IgD-negative memory B cell (primary cell): ENCODE data around the gene HDAC9. TPM values are rescaled to one million over a fixed set of nuclear protein-coding genes. Genes with fewer than 3 reads are reported as not detected.
"Not testable (repeated sequence)": the region's sequence is repeated elsewhere in the genome, so short reads cannot be mapped to it uniquely, and the experiment has no call there.

Experiments used
- H3K27ac Mint-ChIP-seq, 3 donors: one replicate each; pipeline ENCODE4 v1.8.0; 2020 to 2022; ENCODE audit warnings: mild to moderate bottlenecking in 3 of 3, mixed read lengths in 3 of 3, moderate library complexity in 1 of 3
- H3K27me3 Mint-ChIP-seq: one replicate; pipeline ENCODE4 v1.8.0; 2021; ENCODE audit warnings: mixed read lengths
- H3K36me3 Mint-ChIP-seq: one replicate; pipeline ENCODE4 v1.8.0; 2020; ENCODE audit warnings: mild to moderate bottlenecking, mixed read lengths
- H3K4me1 Mint-ChIP-seq, 3 donors: one replicate each; pipeline ENCODE4 v1.8.0; 2020 to 2022; ENCODE audit warnings: mixed read lengths in 3 of 3, mild to moderate bottlenecking in 1 of 3
- H3K4me3 Mint-ChIP-seq, 4 donors: one replicate each; pipeline ENCODE4 v1.8.0; 2020 to 2022; ENCODE audit warnings: mild to moderate bottlenecking in 4 of 4, mixed read lengths in 4 of 4, moderate library complexity in 3 of 4
- H3K9me3 Mint-ChIP-seq, 3 donors: one replicate each; pipeline ENCODE4 v1.8.0; 2020 to 2021; ENCODE audit warnings: mixed read lengths in 3 of 3, mild to moderate bottlenecking in 1 of 3
- polyA plus RNA-seq: library from polyadenylated mRNA; unstranded; fragments of 300-500 nt; fragmentation: Illumina TruSeq; gene quantifications from one replicate; pipeline ENCODE4 v1.2.3, GENCODE V29; 2021

The HDAC9 gene
- polyA plus RNA-seq, 1 donor from 2014 or later: 81.2 TPM

GRCh38 chr7:19015098-19015497, 519.5 kb downstream of the HDAC9 start:
- no peak overlapping the region for H3K27ac Mint-ChIP-seq
- H3K9me3 Mint-ChIP-seq: peaks cover 0 to 14% (median 5%) of the 10 kb centered on the region in 3 donors
- H3K27me3 Mint-ChIP-seq: peaks cover 4% of the 10 kb centered on the region
- H3K4me1 Mint-ChIP-seq: peaks cover 0 to 2% (median 0%) of the 10 kb centered on the region in 3 donors
- H3K36me3 Mint-ChIP-seq: peaks cover 4% of the 10 kb centered on the region
- no peak overlapping the region for H3K4me3 Mint-ChIP-seq

DNA sequence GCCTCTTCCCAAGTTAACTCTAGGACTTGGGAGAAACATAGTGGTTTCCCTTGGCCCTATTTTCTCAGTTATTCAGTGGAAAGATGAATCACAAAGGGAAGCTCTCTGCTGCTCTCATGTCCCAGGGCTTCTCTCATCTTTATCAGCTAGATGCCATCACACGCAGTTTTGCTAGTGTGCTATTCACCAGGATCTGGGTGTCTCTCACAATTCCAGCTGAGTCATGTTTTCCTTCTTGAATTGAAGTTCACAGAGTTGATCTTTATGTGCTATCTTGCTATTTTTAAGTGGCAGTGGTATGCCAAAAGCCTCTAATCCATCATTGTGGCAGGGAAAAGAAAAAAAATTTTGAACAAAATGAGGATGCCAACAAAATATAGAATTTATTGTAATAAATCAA, 520.6 kb downstream of the HDAC9 start:
- peaks cover 4% of the 10 kb centered on the region for H3K36me3 Mint-ChIP-seq
- no peak overlapping the region for H3K4me3 Mint-ChIP-seq

GRCh38 chr7:19017374-19017773, 521.8 kb downstream of the HDAC9 start:
- Mint-ChIP-seq H3K9me3 (peaks cover 0 to 14% (median 7%) of the 10 kb centered on the region in 3 donors), H3K4me3 (no peak overlapping the region), H3K27ac (no peak overlapping the region), H3K36me3 (peaks cover 4% of the 10 kb centered on the region), H3K4me1 (peaks cover 0 to 2% (median 0%) of the 10 kb centered on the region in 3 donors), H3K27me3 (peaks cover 4% of the 10 kb centered on the region)

More for the DNA sequence above, 520.6 kb downstream of the HDAC9 start:
- Mint-ChIP-seq H3K9me3 (peaks cover 0 to 14% (median 5%) of the 10 kb centered on the region in 3 donors), H3K27me3 (peaks cover 4% of the 10 kb centered on the region), H3K4me1 (peaks cover 0 to 2% (median 0%) of the 10 kb centered on the region in 3 donors), H3K27ac (no peak overlapping the region)

- no peak overlapping the region for H3K27ac Mint-ChIP-seq
- H3K36me3 Mint-ChIP-seq: peaks cover 4% of the 10 kb centered on the region
- H3K9me3 Mint-ChIP-seq: peaks cover 0 to 14% (median 7%) of the 10 kb centered on the region in 3 donors
- H3K4me3 Mint-ChIP-seq: no peak overlapping the region
- peaks cover 4% of the 10 kb centered on the region for H3K27me3 Mint-ChIP-seq
- H3K4me1 Mint-ChIP-seq: no peaks in the 10 kb centered on the region
Observed at GRCh38 chr7:19020062-19020461, 524.5 kb downstream of the HDAC9 start.

DNA sequence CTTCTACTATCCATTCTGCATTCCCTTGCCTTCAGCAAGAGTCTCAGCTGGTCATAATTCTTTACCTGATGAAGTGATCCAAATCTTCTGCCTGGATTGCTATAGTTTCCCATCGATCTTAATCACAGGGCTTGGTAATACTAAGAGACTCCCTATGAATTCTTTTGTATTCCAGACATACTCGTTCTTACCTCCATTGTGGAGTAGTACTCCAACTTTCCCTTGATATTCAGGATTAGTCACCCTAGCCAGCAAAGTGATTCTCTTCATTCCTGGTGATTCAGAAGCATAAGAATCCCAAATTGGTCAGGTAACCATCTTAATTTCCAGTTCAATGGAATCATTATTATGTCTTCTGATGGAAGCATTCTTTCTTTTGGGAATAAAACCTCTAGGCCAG, 525.2 kb downstream of the HDAC9 start:
- Mint-ChIP-seq H3K4me3 (no peak overlapping the region), H3K36me3 (peaks cover 2% of the 10 kb centered on the region), H3K4me1 (no peaks in the 10 kb centered on the region), H3K27me3 (peaks cover 4% of the 10 kb centered on the region), H3K9me3 (peaks cover 0 to 12% (median 7%) of the 10 kb centered on the region in 3 donors), H3K27ac (no peak overlapping the region)

DNA sequence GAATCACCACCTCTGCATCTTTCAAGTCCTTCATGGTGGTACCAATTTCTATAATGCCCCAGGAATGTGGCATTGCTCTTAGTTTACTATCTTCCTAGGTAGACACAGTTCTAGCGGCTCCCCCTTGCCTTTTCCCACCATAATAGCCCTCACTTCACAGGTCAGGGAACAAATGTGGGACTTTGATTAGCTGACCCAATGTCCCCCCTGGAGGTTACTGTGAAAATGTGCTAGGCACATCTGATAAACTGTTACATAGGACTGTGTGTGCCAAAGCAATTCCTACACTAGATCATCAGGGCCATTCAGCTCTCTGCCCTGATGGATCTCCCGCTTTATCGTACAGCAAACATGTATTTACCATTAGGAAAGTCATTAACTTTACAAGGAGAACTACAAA, 527.9 kb downstream of the HDAC9 start:
- Mint-ChIP-seq H3K27ac (no peak overlapping the region), H3K9me3 (peaks cover 0 to 2% (median 0%) of the 10 kb centered on the region in 3 donors), H3K4me1 (no peaks in the 10 kb centered on the region), H3K27me3 (peaks cover 3% of the 10 kb centered on the region), H3K4me3 (no peak overlapping the region), H3K36me3 (no peaks in the 10 kb centered on the region)

DNA sequence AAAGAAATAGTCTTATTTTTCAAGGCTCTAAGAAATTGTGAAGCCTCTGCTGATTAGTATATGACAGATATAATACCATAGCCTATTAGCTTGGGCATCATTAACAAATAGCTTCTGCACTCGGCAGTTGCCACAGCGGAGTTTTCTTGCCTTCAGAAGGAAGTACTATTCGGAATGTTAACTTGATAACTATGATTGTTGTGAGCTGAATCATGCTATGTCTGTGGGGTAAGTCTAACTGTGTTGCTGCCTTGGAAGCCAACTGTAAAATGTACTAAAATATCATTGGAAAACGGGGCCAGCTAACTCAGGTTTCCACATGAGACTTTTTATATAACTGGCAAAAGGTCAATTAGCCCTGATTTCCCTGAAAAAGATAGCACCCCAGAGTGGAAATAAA, 528.7 kb downstream of the HDAC9 start:
- Mint-ChIP-seq H3K9me3 (peaks cover 0 to 3% (median 2%) of the 10 kb centered on the region in 3 donors), H3K36me3 (no peaks in the 10 kb centered on the region), H3K27ac (no peak overlapping the region), H3K27me3 (no peaks in the 10 kb centered on the region), H3K4me1 (no peaks in the 10 kb centered on the region), H3K4me3 (no peak overlapping the region)

DNA sequence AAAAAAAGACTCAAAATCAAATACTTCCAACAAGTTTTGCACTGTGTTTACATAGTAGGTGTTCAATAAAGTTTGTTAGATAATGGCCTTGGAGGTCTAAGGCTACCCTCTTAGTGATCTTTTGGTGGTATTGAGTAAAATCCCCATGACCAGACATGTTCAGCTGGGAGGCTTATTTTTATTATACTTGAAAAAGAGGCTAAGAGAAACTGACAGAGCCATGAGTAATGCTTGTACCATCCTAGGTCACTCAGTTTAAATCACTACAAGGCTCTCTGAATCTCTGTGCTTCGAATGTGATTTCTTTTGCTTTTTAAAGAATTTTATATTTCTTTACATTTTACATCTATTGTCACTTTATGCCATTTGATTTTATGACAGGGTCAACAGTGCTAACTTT, 531.3 kb downstream of the HDAC9 start:
- Mint-ChIP-seq H3K27ac (no peak overlapping the region), H3K36me3 (no peaks in the 10 kb centered on the region), H3K9me3 (peaks cover 0 to 3% (median 2%) of the 10 kb centered on the region in 3 donors), H3K27me3 (no peaks in the 10 kb centered on the region), H3K4me1 (no peaks in the 10 kb centered on the region), H3K4me3 (no peak overlapping the region)

GRCh38 chr7:19030281-19030680, 534.7 kb downstream of the HDAC9 start:
- no peaks in the 10 kb centered on the region for H3K27me3 Mint-ChIP-seq
- H3K36me3 Mint-ChIP-seq: peaks cover 2% of the 10 kb centered on the region
- H3K27ac Mint-ChIP-seq: no peak overlapping the region
- no peak overlapping the region for H3K4me3 Mint-ChIP-seq
- H3K9me3 Mint-ChIP-seq: peaks cover 0 to 7% (median 0%) of the 10 kb centered on the region in 3 donors
- no peaks in the 10 kb centered on the region for H3K4me1 Mint-ChIP-seq

DNA sequence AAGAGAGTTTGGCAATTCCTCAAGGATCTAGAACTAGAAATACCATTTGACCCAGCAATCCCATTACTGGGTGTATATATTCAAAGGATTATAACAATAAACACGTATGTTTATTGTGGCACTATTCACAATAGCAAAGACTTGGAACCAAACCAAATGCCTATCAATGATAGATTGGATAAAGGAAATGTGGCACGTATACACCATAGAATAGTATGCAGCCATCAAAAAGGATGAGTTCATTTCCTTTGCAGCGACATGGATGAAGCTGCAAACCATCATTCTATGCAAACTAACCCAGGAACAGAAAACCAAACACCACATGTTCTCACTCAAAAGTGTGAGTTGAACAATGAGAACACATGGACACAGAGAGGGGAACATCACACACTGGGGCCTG, 537.4 kb downstream of the HDAC9 start:
- H3K9me3 Mint-ChIP-seq: peaks cover 0 to 20% (median 8%) of the 10 kb centered on the region in 3 donors
- H3K27ac Mint-ChIP-seq, H3K4me3 Mint-ChIP-seq, H3K27me3 Mint-ChIP-seq, H3K4me1 Mint-ChIP-seq, H3K36me3 Mint-ChIP-seq: not testable (repeated sequence)

- H3K36me3 Mint-ChIP-seq: no peaks in the 10 kb centered on the region
- peaks cover 0 to 2% (median 1%) of the 10 kb centered on the region in 3 donors for H3K9me3 Mint-ChIP-seq
- H3K27me3 Mint-ChIP-seq: peaks cover 5% of the 10 kb centered on the region
- H3K4me3 Mint-ChIP-seq: no peak overlapping the region
- H3K4me1 Mint-ChIP-seq: peaks cover 0 to 1% (median 0%) of the 10 kb centered on the region in 3 donors
- no peak overlapping the region for H3K27ac Mint-ChIP-seq
Observed at GRCh38 chr7:19051767-19052375, 556.3 kb downstream of the HDAC9 start.
